Muscle of arm (tissue), 12 donors: ENCODE data around the gene XYLB. TPM values are rescaled to one million over a fixed set of nuclear protein-coding genes. Genes with fewer than 3 reads are reported as not detected.
"Not testable (repeated sequence)": the region's sequence is repeated elsewhere in the genome, so short reads cannot be mapped to it uniquely, and the experiment has no call there.

ENCODE experiments used
- DNase-seq: peaks from one replicate; pipeline ENCODE4 v3.0.0-alpha.2; 2013
- polyA plus RNA-seq, 12 donors: library from polyadenylated mRNA; unstranded; fragments of 120-200 nt; gene quantifications; one replicate each; pipeline ENCODE4 v1.2.1, GENCODE V29; 2013; ENCODE audit not compliant: insufficient read length in 12 of 12

The XYLB gene
- polyA plus RNA-seq, 12 donors: 2.8 to 9.0 (median 3.5) TPM; not detected in 1

- not testable (repeated sequence) for DNase-seq
Observed at GRCh38 chr3:38320638-38321037, 25.9 kb upstream of the XYLB start.

- DNase-seq: no peak
Observed at GRCh38 chr3:38323060-38323459, 23.5 kb upstream of the XYLB start.

GRCh38 chr3:38325256-38325655 lies 21.3 kb upstream of the XYLB start:
- DNase-seq: no peak

- no peak for DNase-seq
Observed at GRCh38 chr3:38327335-38328009, 19.1 kb upstream of the XYLB start.

DNA sequence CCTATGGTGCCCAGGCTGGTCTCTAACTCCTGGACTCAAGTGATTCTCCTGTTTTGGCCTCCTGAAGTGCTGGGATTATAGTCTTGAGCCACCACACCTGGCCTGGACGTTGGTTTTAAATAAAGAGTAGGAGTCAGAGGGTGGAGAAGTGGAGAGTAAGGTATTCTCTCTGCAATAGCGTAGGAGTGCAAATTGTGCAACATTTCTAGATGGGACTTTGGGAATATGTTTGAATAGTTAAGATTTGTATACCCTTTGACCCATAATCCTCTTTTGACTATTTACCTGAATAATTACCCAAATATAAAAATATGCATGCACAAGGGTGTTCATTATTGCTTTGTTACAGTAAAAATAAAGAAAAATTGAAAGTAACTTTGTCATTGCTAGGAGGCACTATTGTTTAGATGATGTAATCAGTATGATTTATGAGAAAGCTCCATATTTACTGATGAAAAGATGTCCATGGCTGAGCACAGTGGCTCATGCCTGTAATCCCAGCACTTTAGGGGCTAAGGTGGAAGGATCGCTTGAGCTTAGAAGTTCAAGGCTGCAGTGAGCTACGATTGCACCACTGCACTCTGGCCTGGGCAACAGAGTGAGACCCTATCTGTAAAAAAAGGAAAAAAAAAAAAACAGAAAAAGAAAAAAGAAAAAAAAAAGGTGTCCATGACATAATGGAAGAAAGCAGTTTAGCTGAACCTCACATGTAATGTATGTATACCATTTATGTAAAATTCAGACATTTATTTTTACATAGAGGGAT lies 15.1 kb upstream of the XYLB start:
- DNase-seq: no peak

DNA sequence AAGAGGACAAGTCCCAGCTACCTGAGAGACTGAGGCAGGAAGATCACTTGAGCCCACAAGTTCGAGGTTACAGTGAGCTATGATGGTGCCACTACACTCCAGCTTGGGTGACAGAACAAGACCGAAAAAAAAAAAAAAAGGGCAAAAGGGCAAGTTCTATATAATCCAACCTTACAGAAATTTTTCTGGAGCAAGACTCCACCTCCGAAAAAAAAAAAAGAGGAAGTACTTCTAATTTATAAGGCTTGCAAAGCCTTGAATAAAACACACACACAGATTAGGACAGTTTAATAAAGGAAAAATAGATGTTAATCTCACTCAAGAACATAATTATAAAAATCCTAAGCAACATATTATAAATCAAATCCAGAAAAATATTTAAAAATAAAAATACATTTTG lies 14.4 kb upstream of the XYLB start:
- no peak for DNase-seq

GRCh38 chr3:38334142-38335055 lies 12.2 kb upstream of the XYLB start:
- no peak for DNase-seq

GRCh38 chr3:38335263-38335662 lies 11.3 kb upstream of the XYLB start:
- DNase-seq: no peak

- no peak for DNase-seq
Observed at GRCh38 chr3:38337703-38338102, 8.9 kb upstream of the XYLB start.

DNA sequence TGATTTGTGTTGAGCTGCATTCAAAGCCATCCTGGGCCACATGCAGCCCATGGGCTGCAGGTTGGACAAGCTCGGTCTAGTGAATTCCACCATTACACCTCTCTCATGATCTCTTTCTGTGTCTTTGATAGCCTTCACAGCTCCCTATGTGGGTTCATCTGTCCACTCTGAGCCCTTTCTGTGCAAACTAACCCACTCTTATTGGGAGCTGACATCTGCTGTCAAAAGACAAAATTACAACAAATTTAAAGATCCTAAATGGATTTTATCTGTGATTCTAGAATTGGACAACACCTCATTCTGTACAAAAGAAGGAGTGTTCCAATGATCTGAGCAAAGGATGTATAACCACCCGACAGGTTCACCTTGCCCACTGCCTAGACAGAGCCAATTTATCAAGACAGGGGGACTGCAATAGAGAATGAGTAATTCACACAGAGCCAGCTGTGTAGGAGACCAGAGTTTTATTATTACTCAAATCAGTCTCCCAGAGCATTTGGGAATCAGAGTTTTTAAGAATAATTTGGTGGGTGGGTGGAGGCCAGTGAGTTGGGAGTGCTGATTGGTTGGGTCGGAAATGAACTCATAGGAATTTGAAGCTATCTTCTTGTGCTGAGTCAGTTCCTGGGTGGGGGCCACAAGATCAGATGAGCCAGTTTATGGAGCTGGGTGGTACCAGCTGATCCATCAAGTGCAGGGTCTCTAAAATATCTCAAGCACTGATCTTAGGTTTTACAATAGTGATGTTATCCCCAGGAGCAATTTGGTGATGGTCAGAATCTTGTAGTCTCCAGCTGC lies 2.6 kb upstream of the XYLB start:
- DNase-seq: no peak

DNA sequence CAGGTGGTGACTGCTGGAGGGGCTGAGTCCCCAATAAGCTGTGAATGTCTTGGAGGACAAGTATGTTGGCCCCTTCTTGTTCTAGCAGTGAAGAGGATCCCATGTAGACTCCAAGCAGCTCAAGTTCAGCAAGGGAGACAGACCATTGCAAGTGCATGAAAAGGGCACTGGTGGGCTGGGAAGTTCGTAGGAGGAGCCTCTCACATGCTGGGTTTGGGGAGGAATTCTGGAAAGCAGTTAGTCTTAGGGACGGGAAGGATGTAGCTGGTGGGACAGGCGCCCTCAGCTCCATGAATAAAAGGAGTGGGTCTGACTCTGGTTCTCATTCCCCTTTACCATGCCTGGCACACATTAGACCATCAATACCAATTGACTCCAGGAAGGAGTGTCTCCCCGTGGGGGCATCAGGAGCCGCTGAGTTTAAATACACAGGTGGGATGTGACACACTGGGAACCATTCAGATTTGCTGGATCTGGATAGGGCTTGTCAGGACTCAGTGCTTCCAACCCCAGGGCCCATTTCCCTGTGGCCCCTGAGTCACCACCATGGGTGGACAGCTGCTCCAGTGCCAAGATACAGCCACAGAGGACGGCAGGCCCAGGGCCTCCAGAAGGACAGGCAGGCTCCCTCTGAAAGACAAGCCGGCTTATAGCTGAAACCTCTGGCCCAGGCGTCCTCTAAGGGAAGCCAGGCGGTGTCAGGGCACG lies 552 bp upstream of the XYLB start:
- DNase-seq: no peak

- DNase-seq: no peak
Observed at GRCh38 chr3:38347421-38348200, 1.0 kb downstream of the XYLB start.

DNA sequence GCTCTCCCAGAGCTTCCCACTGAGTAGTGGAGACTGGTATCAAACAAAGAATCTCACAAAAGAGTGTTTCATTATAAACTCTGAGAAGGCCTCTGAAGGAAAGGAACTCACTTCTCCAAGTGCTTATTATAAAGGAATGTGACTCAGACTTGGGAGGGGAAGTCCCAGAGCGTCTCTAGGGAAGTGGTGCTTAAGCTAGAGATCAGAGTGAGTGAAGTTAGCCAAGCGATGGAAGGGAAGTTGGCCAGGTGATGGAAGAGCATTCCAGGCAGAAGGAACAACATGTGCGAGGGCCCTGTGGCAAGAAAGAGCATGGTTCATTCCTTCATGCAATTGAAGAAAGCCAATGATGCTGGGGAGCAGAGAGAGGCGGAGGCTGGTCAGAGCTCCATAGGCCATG lies 2.3 kb downstream of the XYLB start:
- DNase-seq: no peak

DNA sequence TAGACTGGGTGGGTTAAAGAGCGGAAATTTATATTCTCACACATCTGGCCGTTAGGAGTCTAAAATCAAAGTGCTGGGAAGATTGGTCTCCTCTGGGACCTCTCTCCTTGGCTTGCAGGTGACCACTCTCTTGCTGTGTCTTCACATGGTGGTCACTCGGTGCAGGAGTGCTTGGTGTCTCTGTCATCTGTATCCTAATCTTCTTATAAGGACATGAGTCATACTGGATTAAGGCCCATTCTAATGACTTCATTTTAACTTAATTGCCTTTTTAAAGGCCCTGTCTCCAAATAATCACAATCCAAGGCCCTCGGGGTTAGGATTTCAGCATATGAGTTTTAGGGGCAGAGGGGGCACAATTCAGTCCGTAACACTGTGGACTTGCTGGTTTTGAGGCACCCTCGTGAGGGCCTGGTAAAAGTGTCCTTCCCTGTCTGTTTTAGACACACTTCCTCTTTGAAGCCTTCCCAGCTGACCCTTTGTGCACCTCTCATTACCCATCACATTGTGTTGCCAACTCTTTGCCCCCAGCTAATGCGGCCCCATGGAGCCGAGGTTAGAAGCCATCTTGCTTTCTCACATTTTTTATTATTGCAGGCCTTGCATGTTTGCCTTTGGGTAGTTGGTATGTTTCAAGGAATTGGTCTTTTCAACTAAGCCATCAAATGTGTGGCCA lies 3.2 kb downstream of the XYLB start:
- DNase-seq: no peak

GRCh38 chr3:38353151-38353550 lies 6.6 kb downstream of the XYLB start:
- DNase-seq: no peak

GRCh38 chr3:38354588-38355330 lies 8.2 kb downstream of the XYLB start:
- DNase-seq: no peak

DNA sequence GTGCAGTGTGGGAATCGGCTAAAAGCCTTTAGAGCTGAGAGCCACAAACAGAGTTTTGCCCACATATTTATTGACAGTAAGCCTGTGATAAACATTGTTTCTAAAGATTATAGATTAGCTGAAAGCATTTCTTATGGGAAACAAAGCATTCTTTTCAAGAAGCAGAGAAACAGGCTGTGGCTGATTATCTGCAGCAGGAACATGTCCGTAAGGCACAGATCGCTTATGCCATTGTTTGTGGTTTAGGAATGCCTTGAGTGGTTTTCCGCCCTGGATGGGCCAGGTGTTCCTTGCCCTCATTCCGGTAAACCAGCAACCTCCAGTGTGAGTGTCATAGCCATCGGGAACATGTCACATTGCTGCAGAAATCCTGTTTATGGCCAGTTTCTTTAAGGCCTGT lies 12.5 kb downstream of the XYLB start:
- DNase-seq: no peak

DNA sequence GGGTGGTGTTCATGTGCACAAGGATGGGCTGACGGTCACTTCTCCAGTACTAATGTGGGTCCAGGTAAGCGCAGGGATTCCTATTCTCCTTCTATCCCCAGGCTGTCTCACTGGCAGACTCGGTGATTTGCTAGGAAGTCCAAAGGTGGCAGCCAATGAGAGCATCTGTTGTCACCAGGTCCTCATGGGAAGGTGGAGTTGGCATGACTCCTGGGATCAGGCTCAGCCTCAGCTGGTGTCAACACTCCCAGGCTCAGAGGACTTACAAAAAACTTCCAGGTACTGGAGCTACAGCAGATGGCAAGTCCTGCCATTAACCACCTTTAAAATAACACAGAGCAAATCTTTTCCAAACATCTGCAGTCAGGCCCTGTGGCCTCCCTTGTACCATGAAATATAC lies 13.8 kb downstream of the XYLB start:
- DNase-seq: no peak

- no peak for DNase-seq
Observed at GRCh38 chr3:38361496-38361895, 14.9 kb downstream of the XYLB start.
